HG02884 (cell line): ENCODE results near the gene SLC39A2.

Experiments used
- ATAC-seq: cut with Tn5 transposase; IDR thresholded peaks from one replicate; pipeline ENCODE4 v1.9.1; 2021; ENCODE audit warnings: mild to moderate bottlenecking, moderate library complexity; ENCODE audit not compliant: unreplicated experiment

The SLC39A2 gene

GRCh38 chr14:21043387-21043973 is 44.4 kb downstream of the SLC39A2 start:
- ATAC-seq, result no peak

DNA sequence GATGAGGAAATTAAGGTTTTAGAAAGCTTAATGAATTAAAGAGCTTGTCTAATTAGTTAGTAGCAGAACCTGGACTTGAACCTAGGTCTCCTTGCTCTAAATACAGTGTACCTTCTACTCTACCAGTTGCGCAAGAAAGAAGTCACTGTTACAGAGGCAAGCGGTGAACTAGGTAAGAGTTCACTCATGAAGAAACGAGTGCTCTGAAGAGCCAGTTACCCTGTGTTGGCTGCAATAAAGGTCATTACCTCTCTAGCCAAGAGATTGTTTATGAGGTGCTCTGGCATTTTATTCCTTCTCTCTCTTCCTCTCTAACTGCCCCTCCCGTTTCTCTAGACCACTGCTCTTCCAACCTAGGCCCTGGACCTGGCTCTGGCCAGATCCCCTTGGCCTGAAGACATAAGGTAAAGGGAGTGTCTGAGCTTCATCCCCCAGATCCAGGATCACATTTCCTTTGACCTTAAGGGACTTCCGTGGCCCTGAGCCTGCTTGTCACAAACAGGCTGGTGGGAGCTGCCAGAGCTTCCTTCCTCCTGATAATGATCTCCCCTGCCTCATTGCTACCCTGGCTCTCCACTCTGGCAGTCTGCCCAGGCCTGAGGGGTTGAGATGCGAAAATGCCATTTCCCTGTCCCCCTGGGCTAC is 45.0 kb downstream of the SLC39A2 start:
- no peak for ATAC-seq

GRCh38 chr14:21047378-21047781 is 48.3 kb downstream of the SLC39A2 start:
- ATAC-seq, result no peak

DNA sequence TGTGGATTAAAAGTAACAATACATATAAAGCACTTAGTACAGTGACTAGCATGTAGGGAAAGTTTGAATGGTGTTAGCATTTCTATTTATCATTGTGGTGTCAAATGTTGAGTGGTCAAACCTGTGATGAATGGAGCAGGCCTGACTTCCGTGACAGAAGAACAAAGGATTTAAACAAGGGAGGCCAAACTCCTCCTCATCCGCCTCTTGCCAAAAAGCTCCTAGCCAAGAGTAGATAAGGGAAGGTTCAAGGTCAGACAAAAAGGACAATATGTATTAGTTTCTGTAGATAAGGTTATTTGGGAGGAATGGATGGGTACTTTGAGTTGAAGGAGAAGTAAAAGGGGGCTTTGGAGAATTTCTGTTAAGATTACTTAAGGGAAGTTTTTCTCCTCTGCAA is 49.5 kb downstream of the SLC39A2 start:
- ATAC-seq, result no peak

DNA sequence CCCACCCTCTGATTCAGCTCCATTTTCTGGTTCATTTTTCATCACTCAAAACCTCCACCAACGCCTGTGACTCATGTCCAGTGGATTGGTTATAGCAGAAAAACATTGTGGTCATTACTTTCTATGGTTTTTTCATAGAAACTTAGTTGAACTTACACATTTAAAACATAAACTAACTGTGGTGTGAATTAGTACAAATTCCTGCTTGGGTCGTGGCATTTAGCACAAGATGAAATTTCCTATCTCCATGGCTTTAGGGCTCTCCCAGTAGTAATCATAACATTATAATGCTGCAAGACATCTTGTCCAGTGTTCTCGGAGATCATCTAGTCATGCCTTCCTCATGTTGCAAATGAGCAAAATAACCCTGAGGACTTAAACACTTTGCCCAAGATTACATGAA is 50.2 kb downstream of the SLC39A2 start:
- no peak for ATAC-seq

DNA sequence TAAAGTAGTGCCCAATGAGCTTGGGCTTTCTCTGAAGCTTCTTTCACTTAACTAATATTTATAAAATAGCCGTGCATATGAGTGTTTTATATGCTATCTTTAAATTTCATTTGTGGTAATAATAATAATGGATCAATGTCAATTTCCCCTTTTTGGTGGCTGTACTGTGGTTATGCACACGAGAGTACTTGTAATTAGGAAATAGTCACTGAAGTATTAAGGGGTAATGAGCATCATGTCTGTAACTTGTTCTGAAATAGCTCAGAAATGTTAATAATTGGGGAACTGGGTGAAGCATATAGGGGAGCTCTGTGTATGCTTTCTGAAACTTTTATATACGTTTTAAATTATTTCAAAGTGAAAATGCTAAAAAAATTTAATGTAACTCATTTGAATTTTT is 51.5 kb downstream of the SLC39A2 start:
- ATAC-seq, result no peak
